NCI-H1105 (cell line): ENCODE data around the gene HOXA7.
A peak's percentile ranks its signal among the peaks of the same experiment; 100 is the strongest.

ENCODE experiments used
- DNase-seq: peaks from one replicate; lab custom pipeline; 2025; lab: John Stamatoyannopoulos, UW

The HOXA7 gene

GRCh38 chr7:27147199-27148030 lies 9.1 kb downstream of the HOXA7 start, which contains the start of gene HOXA6:
HOXA6 (minus strand) TSS chr7:27147774; CDS start chr7:27147749, 25 bp downstream.
- DNase-seq: peak; percentile 80

GRCh38 chr7:27146491-27147198 lies 9.8 kb downstream of the HOXA7 start:
- peak; percentile 20 for DNase-seq

- no peak for DNase-seq
These were observed 10.5 kb downstream of the HOXA7 start for GRCh38 chr7:27145914-27146412.

GRCh38 chr7:27145165-27145913 lies 11.1 kb downstream of the HOXA7 start:
- DNase-seq: no peak

- DNase-seq: no peak
These were observed 11.7 kb downstream of the HOXA7 start for GRCh38 chr7:27144781-27145164.

GRCh38 chr7:27143950-27144780 lies 12.3 kb downstream of the HOXA7 start:
- DNase-seq: no peak

GRCh38 chr7:27143023-27143949 lies 13.2 kb downstream of the HOXA7 start, which contains the start of gene HOXA5:
HOXA5 (minus strand) TSS chr7:27143681; CDS start chr7:27143607, 74 bp downstream.
- DNase-seq: peak; percentile 68

GRCh38 chr7:27142580-27143022 lies 13.9 kb downstream of the HOXA7 start:
- DNase-seq: no peak

- no peak for DNase-seq
These were observed 14.4 kb downstream of the HOXA7 start for GRCh38 chr7:27141923-27142579.

GRCh38 chr7:27141137-27141922 lies 15.1 kb downstream of the HOXA7 start:
- DNase-seq: no peak

- no peak for DNase-seq
These were observed 16.2 kb downstream of the HOXA7 start for GRCh38 chr7:27140126-27140857.

- DNase-seq: no peak
These were observed 16.9 kb downstream of the HOXA7 start for GRCh38 chr7:27139334-27140125.

GRCh38 chr7:27138985-27139333 lies 17.5 kb downstream of the HOXA7 start:
- DNase-seq: no peak

GRCh38 chr7:27138472-27138871 lies 18.0 kb downstream of the HOXA7 start:
- no peak for DNase-seq

- DNase-seq: no peak
These were observed 18.7 kb downstream of the HOXA7 start for GRCh38 chr7:27137640-27138315.

- DNase-seq: no peak
These were observed 22.1 kb downstream of the HOXA7 start for GRCh38 chr7:27134392-27134791.
